Measurements from ENCODE around the gene BLOC1S4. TPM values are rescaled to one million over a fixed set of nuclear protein-coding genes. Genes with fewer than 3 reads are reported as not detected.

The BLOC1S4 gene
- polyA plus RNA-seq, 5 donors = 8.0 to 13.3 (median 10.8) TPM

DNA sequence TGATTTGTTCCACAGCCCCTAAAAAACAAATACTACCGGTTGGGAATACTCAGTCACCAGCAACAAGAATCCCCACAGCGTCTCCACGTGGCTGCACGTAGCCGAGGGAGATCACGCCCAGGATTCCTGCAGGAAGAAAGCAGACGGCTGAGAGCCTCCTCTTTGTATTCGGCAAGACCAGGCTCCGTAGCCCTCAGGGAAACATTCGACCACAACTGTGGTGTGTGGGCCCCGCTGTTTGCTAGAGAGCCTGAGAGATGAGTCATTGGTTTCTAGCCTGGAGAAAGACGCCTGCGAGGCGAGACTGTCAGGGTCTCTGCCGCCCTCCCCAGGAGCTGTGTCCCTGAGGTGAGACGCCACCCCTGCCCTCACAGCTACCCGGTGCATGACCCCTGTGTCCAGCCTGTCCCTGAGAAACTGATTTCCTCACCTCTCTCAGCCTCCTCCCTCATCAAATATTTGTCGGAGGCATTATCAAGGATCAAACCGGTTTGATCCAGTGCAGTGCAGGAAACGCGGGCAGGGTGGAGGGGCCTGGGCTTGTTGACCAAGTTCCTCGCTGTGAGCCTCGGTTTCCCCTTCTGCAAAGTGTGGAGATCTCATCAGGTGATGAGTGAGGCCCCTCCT is 27.0 kb upstream of the BLOC1S4 start:
- DNase-seq = no peak

DNA sequence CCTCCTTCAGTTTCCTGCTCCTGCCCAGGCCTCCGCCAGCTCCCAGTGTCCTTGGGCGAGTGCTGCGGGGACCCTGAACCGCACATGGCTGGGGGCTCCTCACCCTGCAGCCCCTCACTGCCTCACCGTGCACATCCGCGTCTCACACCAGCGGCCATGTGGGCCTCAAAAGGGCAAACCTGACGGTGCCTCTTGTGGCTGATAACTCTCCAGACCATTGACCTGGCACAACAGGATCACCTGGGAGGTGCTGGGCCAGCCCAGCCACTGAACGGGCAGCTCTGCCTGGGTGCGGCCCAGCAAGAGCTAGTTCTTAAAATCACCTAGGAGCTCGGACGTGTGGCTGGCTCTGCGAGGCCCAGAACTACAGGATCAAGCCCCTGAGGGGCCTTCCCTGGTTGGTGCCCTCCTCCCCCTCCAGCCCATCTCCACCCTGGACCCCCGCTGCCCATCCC is 26.4 kb upstream of the BLOC1S4 start:
- no peak for DNase-seq

GRCh38 chr4:6692379-6692778 is 23.6 kb upstream of the BLOC1S4 start:
- DNase-seq = no peak

DNA sequence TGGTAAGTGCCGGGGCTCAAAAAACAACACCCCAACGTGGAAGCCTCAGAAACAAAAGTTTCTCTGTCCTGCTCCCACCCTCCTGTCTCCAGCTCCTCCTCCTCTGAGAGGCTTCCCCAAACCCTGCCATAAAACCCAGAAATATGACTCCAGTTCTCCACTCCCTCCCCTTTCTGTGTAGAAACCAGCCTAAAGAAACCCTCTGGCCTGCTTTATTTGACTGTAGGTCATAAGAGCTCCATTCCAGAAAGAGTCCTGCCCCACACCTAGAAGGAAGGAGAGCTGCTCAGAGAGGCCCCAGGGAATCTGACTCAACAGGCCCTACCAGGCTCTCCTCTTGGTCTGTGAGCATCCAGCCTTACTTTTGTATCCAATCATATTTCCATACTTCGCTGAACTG is 23.2 kb upstream of the BLOC1S4 start:
- no peak for DNase-seq

DNA sequence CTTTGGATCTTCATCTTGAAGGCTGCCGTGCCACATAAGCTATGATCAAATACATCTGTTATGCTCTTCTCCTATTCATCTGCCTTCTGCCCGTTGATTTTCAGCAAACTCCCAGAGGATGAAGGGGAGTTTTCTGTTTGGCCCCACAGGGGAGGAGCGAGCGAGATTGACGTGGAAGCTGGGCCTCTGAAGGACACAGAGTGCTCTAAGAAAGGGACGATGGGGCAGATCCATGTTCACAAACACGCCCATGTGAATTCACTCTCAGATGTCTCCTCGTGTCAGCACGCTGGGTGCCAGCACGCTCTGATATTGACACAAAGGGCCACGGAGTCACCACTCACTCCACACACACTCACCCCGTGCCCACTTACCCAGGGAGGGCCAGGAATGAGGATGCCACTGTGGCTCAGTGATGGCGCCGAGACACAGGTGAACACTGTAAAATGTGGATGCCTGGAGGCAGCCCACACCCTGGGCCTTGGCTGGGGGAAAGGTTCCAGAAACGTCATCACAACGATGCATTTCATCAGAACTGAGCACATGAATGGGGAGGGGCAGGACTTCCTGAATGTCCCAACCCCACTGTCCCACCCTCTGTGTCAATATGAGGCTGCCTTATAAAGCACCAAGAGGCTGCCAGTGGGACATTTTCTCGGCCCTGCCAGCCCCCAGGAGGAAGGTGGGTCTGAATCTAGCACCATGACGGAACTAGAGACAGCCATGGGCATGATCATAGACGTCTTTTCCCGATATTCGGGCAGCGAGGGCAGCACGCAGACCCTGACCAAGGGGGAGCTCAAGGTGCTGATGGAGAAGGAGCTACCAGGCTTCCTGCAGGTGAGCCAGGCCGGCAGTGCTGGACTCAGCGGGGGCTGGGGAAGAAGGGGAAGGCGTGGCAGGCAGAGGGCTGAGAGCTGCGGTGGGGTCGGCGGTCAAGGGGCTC is 22.5 kb upstream of the BLOC1S4 start, which contains the start of gene S100P:
TSS of gene S100P (plus strand) at position 648 of the 946 bp plus-strand sequence. CDS start at position 703, 55 bp downstream.
- no peak for DNase-seq

DNA sequence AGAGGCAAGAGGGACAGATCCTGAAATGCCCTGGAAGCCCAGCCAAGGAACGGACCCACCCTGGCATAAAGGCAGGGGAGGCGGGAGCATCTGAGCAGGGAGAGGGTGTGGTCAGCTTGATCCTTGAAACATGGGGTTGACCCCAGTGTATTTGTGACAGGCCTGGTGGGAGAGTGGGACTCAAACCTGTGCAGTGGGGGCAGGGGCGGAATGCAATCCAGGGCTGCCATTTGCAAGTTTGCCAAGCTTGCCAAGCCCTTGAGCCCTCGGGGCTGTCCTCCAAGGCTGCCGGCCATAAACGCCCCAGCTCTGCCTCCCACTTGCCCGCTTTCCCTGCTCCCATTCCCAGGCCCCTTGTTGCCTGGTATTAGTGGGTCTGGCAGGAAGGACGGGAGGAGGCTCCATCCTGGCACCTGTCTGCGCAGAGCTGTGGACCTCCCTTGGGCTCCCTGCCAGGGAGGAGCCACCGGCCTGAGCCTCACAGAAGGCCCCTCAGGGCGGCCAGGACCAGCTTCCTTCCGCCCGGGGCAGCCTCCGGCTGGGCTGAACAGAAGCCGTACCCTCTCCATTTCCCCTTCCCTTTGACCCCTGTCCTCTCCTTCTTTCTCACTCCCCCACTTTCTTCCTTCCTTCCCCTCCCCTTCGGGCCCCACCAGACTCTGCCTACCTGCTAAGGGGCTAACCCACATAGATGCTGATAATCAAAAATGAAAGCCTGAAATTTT is 21.6 kb upstream of the BLOC1S4 start:
- no peak for DNase-seq

DNA sequence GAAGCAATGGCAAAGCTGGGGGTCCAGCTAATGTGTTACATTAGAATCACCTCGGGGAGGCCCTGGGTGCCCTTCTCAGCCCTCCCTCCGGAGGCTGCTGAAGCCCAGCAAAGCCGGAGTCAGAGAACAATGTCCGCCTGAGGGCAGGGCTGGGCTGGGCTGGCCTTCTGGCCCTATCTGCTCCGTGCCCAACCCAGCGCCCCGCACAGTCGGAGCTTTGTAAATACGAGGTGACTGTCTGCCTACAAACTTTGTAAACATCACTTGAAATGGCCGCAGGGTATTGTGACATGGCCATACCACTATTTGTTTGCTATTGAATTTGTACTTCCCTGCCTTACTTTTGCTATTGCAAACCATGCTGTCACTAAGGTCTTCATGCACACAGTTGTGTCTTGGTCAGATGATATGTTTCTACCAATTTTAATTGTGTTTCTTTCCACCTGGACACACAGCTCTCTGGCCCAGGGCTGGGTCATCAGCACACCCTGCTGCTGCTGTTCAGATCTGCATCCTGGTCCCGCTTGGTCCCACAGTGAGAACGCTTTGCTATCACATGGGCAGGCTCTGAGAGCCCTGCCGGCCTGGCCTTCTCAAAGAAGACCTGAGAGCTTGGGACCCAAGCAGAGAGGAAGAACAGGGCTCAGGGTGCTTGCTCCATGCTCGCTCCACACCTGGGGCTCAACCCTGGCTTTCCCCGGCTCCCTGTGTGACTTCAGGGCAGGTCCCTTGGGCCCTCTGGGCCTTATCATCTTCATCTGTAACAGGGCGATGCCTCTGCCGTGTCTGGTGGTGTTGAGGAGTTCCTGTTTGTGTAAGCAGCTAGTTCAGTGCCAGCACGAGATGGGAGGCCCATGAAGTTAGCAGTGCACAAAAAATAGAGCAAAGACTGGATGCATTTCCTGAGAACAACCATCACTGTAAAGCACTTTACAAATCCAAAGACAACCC is 20.0 kb upstream of the BLOC1S4 start:
- DNase-seq = no peak

DNA sequence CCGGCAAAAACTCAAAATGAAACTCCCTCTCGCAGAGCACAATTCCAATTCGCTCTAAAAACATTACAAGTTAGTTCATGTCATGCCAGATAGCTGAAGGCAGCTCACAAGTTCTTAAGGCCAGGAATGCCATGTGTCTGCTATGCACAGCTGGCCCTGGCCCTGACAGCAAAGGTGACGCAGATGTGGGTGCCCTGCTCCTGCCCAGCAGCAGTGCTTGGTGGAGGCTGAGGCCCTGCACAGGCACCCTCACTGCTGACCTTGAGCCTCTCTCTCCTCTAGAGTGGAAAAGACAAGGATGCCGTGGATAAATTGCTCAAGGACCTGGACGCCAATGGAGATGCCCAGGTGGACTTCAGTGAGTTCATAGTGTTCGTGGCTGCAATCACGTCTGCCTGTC is 19.4 kb upstream of the BLOC1S4 start:
- DNase-seq = no peak

DNA sequence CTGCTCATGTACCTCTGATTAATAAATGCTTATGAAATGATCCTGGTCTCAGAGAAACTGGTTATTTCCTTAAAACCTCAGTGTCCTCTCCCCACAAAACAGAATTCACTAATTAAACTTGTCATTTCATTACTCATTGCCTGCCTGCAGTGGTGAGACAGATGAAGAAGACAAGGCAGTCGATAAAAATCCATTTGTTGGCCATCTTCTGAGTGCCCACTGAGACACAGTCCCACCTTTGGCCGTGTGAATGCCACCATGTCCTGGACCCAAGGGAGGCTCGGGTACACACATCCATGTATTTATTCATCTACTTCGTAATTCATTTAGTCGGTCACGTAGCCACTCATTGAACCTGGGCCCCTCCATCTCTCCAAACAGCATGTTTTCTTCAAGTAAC is 18.8 kb upstream of the BLOC1S4 start:
- DNase-seq = no peak

DNA sequence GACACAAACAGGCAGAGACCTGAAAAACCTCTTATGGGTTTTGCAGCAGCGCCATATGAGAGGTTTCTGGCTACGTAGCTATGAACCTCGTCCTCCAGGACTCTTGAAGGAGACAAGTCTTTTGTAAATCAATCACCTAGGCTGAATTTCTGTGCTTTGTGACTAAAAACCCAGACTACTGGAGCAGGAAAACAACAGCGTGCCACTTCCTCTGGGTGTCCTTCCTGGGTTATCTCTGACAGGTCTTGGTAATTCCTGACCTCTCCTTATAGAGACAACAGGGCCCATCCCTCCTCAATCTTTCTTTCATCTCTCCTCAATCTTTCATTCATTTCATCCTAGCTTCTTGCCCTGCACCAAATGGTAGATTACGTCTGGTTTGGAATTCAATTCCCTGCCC is 16.6 kb upstream of the BLOC1S4 start:
- DNase-seq = no peak

DNA sequence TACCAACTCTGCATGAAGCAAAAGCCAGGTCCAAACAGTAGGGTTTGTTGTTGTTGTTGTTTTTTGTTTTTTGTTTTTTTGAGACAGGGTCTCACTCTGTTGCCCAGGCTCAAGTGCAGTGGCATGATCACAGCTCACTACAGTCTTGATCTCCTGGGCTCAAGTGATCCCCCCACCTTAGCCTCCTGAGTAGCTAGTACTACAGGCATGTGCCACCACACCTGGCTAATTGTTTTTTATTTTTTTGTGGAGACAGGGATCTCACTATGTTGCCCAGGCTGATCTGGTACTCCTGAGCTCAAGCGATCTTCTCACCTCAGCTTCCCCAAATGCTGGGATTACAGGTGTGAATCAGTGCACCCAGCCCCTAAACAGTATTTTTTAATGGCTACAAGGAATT is 16.1 kb upstream of the BLOC1S4 start:
- no peak for DNase-seq

GRCh38 chr4:6701371-6701770 is 14.6 kb upstream of the BLOC1S4 start:
- DNase-seq = no peak

DNA sequence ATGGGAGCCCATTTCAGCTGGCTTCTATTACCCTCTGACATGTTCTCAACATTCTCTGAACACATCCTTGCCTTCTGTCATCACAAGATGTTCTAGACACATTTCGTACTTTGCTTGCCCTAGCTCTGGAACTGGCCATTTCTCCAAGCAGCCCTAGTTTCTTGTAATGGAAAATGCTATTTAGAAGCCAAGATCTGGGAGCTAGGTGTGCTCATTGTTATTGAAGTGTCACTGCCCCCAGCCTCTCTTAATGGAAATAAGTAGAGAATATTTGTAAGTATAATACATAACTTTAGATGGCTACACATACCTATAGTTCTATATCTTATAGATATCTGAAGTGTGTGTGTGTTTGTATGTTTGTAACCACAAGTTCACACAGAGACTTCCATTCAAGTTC is 13.2 kb upstream of the BLOC1S4 start:
- no peak for DNase-seq

GRCh38 chr4:6703786-6704185 is 12.2 kb upstream of the BLOC1S4 start:
- no peak for DNase-seq

DNA sequence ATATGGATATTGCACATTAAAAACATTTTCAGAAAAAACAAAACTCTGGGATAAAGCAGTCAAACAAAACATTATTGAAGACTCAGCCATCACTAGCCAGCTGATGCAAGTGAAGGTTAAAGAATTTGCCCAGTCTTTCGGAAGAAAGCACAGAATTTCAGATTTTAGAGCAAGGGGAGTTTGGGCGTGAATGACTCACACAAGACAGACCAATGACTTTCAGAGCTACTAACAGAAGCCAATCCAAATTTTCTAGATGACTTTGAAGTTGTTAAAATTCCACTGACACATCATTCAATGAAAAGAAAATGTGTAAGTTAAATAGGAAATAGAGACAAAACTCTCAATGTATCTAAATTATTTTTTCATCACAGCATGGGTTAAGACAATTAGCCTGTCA is 10.3 kb upstream of the BLOC1S4 start:
- DNase-seq = no peak

- no peak for DNase-seq
These were observed 9.8 kb upstream of the BLOC1S4 start for GRCh38 chr4:6706173-6706572.

GRCh38 chr4:6709230-6710114 is 6.5 kb upstream of the BLOC1S4 start, which contains the start of gene MRFAP1L1:
TSS of gene MRFAP1L1 (minus strand) at chr4:6709865. CDS start at chr4:6709629, 236 bp downstream.
- peak; percentile 93 to 94 for DNase-seq

- no peak for DNase-seq
These were observed 5.7 kb upstream of the BLOC1S4 start for GRCh38 chr4:6710282-6710681.

DNA sequence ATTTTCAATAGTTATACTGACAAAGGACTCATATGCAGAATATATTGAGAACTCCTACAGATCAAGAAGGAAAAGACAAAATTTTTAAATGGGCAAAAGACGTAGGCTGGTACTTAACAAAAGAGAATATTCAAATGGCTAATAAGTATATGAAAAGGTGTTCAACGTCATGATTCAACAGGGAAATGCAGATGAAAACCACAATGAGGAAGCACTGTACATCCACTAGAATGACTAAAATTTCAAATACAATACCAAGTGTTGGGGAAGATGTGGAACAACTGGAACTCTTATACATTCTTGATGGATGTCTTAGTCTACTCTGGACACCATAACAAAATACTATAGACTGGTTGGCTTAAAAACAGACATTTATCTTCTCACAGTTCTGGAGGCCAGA is 5.0 kb upstream of the BLOC1S4 start:
- no peak for DNase-seq

- DNase-seq = no peak
These were observed 1.0 kb upstream of the BLOC1S4 start for GRCh38 chr4:6714954-6715353.

Measured in right lung (tissue), 5 donors.